ENCODE results near the gene STAB1.

Gene STAB1

DNA sequence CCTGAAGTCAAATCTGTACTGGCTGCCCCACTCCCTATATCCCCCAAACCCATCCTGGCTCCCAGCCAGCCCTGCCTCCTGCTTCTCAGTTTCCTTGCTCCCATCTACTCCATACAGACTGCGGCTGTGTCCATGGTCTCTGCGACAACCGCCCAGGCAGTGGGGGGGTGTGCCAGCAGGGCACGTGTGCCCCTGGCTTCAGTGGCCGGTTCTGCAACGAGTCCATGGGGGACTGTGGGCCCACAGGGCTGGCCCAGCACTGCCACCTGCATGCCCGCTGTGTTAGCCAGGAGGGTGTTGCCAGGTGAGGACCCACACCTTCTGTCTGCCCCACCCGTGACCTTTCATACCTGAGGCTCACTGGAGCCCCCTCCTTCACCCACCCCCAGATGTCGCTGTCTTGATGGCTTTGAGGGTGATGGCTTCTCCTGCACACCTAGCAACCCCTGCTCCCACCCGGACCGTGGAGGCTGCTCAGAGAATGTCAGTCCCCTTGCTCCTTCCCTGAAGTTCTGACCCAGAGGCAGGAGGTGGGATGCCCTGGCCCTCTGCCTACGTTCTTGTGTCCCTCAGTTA, 14.7 kb downstream of the STAB1 start:
- in situ Hi-C loops (cut with MboI; ENCODE audit: low pct_unique_long_range_greater_than_20kb, low sequenced_read_pairs, unreplicated experiment) = no loop called here
- DNase-seq (ENCODE audit: low spot score) = no peak
- TF ChIP-seq, protein P1, sequence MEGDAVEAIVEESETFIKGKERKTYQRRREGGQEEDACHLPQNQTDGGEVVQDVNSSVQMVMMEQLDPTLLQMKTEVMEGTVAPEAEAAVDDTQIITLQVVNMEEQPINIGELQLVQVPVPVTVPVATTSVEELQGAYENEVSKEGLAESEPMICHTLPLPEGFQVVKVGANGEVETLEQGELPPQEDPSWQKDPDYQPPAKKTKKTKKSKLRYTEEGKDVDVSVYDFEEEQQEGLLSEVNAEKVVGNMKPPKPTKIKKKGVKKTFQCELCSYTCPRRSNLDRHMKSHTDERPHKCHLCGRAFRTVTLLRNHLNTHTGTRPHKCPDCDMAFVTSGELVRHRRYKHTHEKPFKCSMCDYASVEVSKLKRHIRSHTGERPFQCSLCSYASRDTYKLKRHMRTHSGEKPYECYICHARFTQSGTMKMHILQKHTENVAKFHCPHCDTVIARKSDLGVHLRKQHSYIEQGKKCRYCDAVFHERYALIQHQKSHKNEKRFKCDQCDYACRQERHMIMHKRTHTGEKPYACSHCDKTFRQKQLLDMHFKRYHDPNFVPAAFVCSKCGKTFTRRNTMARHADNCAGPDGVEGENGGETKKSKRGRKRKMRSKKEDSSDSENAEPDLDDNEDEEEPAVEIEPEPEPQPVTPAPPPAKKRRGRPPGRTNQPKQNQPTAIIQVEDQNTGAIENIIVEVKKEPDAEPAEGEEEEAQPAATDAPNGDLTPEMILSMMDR (IDR thresholded peaks at IDR 0.05; ENCODE audit: extremely low read depth, insufficient read depth, missing control alignments) = no peak

DNA sequence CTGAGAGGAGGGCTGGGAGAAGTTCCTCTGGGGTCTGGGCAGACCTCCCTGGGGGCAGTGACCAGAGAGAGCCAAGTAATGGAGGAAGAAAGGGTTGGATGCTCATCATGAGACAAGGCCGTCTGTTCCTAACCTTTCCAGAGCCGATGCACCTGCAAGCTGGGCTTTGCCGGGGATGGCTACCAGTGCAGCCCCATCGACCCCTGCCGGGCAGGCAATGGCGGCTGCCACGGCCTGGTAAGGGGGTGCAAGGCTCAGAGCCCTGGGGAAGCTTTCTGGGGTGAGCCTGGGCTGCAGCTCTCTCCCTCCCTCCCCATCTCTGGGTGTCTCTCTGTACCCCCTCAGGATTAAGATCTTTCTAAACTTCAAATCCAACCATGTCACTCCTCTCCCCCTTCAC, 16.4 kb downstream of the STAB1 start:
- TF ChIP-seq, protein P1 (IDR thresholded peaks at IDR 0.05; ENCODE audit: extremely low read depth, insufficient read depth, missing control alignments) = no peak

DNA sequence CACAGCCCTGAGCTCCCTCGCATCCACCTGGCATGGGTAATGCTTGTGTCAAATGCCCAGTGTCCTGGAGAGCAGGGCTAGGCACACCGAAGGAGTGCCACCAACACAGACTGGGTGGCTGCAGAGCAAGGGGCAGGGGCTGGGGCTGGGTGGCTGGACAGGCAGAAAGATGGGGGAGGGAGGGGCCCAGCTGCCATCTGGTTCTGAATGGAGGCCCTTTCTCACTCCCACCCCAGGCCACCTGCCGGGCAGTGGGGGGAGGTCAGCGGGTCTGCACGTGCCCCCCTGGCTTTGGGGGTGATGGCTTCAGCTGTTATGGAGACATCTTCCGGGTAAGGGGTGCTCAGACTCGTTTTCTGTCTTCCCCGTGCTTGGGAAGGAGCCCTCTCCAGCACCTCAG, 17.0 kb downstream of the STAB1 start:
- TF ChIP-seq, protein P1 (IDR thresholded peaks at IDR 0.05; ENCODE audit: extremely low read depth, insufficient read depth, missing control alignments) = no peak
- no peak for DNase-seq (ENCODE audit: low spot score)
- in situ Hi-C loops (cut with MboI; ENCODE audit: low pct_unique_long_range_greater_than_20kb, low sequenced_read_pairs, unreplicated experiment) = no loop called here

More for the DNA sequence above, 16.4 kb downstream of the STAB1 start:
- in situ Hi-C loops (cut with MboI; ENCODE audit: low pct_unique_long_range_greater_than_20kb, low sequenced_read_pairs, unreplicated experiment) = no loop called here
- no peak for DNase-seq (ENCODE audit: low spot score)

DNA sequence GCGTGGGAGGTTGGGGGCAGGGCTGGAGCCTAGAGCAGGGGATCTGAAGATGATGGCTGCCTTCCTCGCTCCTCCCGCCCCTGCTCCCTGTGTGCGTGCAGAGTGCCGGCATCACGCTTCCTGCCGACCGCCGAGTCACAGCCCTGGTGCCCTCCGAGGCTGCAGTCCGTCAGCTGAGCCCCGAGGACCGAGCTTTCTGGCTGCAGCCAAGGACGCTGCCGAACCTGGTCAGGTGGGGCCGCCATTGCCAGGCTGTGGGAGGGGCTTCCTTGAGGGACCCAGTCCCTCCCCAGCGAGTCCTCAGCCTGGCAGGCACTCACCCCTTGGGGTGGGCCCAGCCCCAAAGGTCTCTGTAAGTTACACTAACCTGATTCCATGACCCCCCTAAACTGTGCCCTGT, 17.6 kb downstream of the STAB1 start:
- in situ Hi-C loops (cut with MboI; ENCODE audit: low pct_unique_long_range_greater_than_20kb, low sequenced_read_pairs, unreplicated experiment) = no loop called here

DNA sequence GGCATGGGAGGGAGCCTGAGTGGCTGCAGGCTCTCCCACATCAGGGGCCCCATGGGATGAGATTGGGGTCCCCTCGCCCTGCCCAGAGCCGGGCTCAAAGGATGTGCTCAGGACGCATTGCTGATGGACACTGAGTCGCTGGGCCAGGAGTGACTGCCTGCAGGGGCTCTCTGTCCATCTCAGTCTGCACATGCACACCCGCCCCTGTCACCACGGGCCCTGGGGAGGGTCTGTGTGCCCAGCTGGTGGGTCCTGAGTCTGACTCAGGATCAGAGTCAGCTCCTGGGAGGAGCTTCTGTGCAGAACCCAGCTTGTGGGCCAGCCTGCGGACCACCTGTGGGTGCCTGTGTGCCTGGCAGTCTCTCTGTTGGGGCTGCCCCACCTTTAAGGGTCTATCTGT, 18.1 kb downstream of the STAB1 start:
- TF ChIP-seq, protein P1 (IDR thresholded peaks at IDR 0.05; ENCODE audit: extremely low read depth, insufficient read depth, missing control alignments) = no peak
- DNase-seq (ENCODE audit: low spot score) = no peak
- in situ Hi-C loops (cut with MboI; ENCODE audit: low pct_unique_long_range_greater_than_20kb, low sequenced_read_pairs, unreplicated experiment) = no loop called here

More for the DNA sequence above, 17.6 kb downstream of the STAB1 start:
- TF ChIP-seq, protein P1 (IDR thresholded peaks at IDR 0.05; ENCODE audit: extremely low read depth, insufficient read depth, missing control alignments) = no peak
- no peak for DNase-seq (ENCODE audit: low spot score)

DNA sequence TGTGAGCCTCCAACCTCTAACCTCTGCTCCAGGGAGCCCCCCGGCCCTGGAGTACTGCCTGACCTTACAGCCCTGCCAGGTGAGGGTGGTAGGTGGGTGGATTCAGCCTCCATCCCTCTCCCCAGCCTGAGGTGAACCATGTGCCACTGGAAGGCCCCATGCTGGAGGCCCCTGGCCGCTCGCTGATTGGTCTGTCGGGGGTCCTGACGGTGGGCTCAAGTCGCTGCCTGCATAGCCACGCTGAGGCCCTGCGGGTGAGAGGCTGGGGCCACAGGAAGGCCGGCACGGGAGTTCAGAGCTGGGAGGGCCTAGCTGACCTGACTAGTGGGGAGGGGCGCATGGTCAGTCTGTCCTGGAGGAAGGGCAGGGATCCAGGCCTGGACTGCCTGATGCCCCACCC, 19.4 kb downstream of the STAB1 start:
- in situ Hi-C loops (cut with MboI; ENCODE audit: low pct_unique_long_range_greater_than_20kb, low sequenced_read_pairs, unreplicated experiment) = no loop called here

More for the DNA sequence above, 19.4 kb downstream of the STAB1 start:
- TF ChIP-seq, protein P1 (IDR thresholded peaks at IDR 0.05; ENCODE audit: extremely low read depth, insufficient read depth, missing control alignments) = no peak
- DNase-seq (ENCODE audit: low spot score) = no peak
